Left hindlimb (tissue), 1 donor: ENCODE measurements around the gene MUC20.
"Not testable (repeated sequence)": the region's sequence is repeated elsewhere in the genome, so short reads cannot be mapped to it uniquely, and the experiment has no call there.

Source experiments
- DNase-seq: peaks from one replicate; pipeline ENCODE4 v3.0.0-alpha.2; 2018

MUC20 gene

GRCh38 chr3:195771646-195772300 is 51.0 kb downstream of the MUC20 start:
- DNase-seq = no peak

DNA sequence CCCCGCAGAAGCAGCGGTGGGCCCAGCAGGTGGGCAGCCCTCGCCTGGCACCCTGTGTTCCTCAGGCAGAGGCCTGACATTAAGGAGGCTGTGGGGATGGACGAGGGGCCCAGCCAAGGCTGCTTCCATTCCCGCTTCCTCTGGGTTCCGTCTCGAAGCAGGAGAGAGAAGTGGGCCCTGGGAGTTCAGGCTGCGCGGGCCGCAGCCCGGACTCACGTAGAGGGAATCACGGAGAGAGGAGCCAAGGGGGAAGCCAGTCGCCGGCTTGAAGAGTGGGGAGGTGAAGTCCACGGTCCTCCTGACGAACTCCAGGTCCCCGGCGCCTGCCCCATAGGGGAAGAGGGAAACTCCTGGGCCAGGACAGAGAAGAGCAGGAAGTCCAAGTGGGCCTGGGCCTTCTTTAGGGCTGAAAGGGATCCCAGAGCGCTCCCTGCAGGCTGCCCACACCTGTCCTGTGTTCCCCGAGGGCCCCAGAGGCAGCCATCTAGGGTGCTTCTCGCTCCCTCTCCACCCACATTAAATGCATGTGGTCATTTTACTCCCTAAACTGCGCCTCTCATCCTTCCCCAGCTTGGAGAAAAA is 53.3 kb downstream of the MUC20 start:
- no peak for DNase-seq

DNA sequence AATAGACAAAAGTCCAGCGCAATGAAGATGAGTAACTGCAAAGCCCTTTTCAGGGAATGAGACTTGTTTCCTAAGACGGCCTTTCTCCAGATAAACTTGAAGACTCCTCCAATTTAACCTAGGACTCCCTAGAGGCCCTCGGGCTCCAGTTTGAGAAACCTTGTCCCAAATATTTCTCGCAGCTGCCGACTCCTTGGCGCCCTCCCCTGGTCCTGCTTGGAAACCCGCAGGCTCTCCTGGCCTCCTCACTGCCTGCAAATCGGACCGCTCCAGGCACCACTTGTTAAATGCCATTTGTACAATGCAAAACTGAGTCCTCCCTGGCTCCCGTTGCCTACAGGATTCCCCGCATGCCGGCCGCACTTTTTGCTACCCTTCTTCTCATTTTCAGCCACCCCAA is 54.1 kb downstream of the MUC20 start:
- no peak for DNase-seq

GRCh38 chr3:195777975-195778374 is 57.2 kb downstream of the MUC20 start:
- DNase-seq = no peak

DNA sequence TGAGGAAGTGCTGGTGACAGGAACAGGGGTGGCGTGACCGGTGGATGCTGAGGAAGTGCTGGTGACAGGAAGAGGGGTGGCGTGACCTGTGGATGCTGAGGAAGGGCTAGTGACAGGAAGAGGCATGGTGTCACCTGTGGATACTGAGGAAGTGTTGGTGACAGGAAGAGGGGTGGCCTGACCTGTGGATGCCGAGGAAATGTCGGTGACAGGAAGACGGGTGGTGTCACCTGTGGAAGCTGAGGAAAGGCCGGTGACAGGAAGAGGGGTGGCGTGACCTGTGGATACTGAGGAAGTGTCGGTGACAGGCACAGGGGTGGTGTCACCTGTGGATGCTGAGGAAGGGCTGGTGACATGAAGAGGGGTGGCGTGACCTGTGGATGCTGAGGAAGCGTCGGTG is 60.5 kb downstream of the MUC20 start:
- not testable (repeated sequence) for DNase-seq
